ENCODE results near the gene GGA2.
"Not testable (repeated sequence)": the region's sequence is repeated elsewhere in the genome, so short reads cannot be mapped to it uniquely, and the experiment has no call there.

The GGA2 gene

GRCh38 chr16:23514381-23515152, 4.3 kb upstream of the GGA2 start:
- no peak overlapping the region for H3K4me2 ChIP-seq (ENCODE audit: low read depth, low read length, poor library complexity, severe bottlenecking)
- H3K79me2 ChIP-seq (ENCODE audit: insufficient read depth, low read length), result peaks cover 12% of the 10 kb centered on the region
- H3K27me3 ChIP-seq (ENCODE audit: low read length), result no peaks in the 10 kb centered on the region
- no peaks in the 10 kb centered on the region for H3K9me3 ChIP-seq (ENCODE audit: insufficient read depth, low read length)
- no peak overlapping the region for H3K4me3 ChIP-seq (ENCODE audit: insufficient read depth, low read length, poor library complexity, severe bottlenecking)
- no peak overlapping the region for H2AFZ ChIP-seq (ENCODE audit: low read depth, low read length, severe bottlenecking)
- TF ChIP-seq EZH2phosphoT487 (conservative IDR thresholded peaks at IDR 0.05; ENCODE audit: low read length) (no peak), CTCF (IDR thresholded peaks at IDR 0.05; ENCODE audit: insufficient read depth, low read length, poor library complexity, severe bottlenecking) (no peak)
- H3F3A ChIP-seq (ENCODE audit: insufficient read depth), result peaks cover 55% of the 10 kb centered on the region
- H3K27ac ChIP-seq (ENCODE audit: low read depth, low read length), result peak overlapping the region; percentile 34
- H3K9ac ChIP-seq (ENCODE audit: low read length), result no peak overlapping the region
- no peaks in the 10 kb centered on the region for H4K20me1 ChIP-seq (ENCODE audit: low read depth, low read length)
- no peaks in the 10 kb centered on the region for H3K9me2 ChIP-seq (replicated peaks; ENCODE audit: insufficient read depth, low read length)
- H3K36me3 ChIP-seq (ENCODE audit: low read length), result no peaks in the 10 kb centered on the region

- Histone ChIP-seq H3K9ac (ENCODE audit: low read length) (no peak overlapping the region), H3K79me2 (ENCODE audit: insufficient read depth, low read length) (peaks cover 35% of the 10 kb centered on the region), H3K9me3 (ENCODE audit: insufficient read depth, low read length) (no peaks in the 10 kb centered on the region), H3K36me3 (ENCODE audit: low read length) (peaks cover 7% of the 10 kb centered on the region; the same call in 1 of the 2 replicates), H3K4me2 (ENCODE audit: low read depth, low read length, poor library complexity, severe bottlenecking) (peak overlapping the region; percentile 9), H4K20me1 (ENCODE audit: low read depth, low read length) (peaks cover 7% of the 10 kb centered on the region; the same call in 1 of the 2 replicates), H3K4me3 (ENCODE audit: insufficient read depth, low read length, poor library complexity, severe bottlenecking) (no peak overlapping the region), H3K9me2 (replicated peaks; ENCODE audit: insufficient read depth, low read length) (no peaks in the 10 kb centered on the region), H3K27me3 (ENCODE audit: low read length) (no peaks in the 10 kb centered on the region), H2AFZ (ENCODE audit: low read depth, low read length, severe bottlenecking) (no peak overlapping the region), H3K27ac (ENCODE audit: low read depth, low read length) (peak overlapping the region; percentile 45), H3F3A (ENCODE audit: insufficient read depth) (peaks cover 42% of the 10 kb centered on the region)
- no peak for TF ChIP-seq EZH2phosphoT487 (conservative IDR thresholded peaks at IDR 0.05; ENCODE audit: low read length)
- TF ChIP-seq CTCF (IDR thresholded peaks at IDR 0.05; ENCODE audit: insufficient read depth, low read length, poor library complexity, severe bottlenecking), result no peak
These were observed 1.9 kb upstream of the GGA2 start for GRCh38 chr16:23512168-23512695.

GRCh38 chr16:23511731-23512130, 1.4 kb upstream of the GGA2 start:
- Histone ChIP-seq H3K27ac (ENCODE audit: low read depth, low read length) (peak overlapping the region; percentile 45), H3K79me2 (ENCODE audit: insufficient read depth, low read length) (peaks cover 40% of the 10 kb centered on the region), H3K9me3 (ENCODE audit: insufficient read depth, low read length) (no peaks in the 10 kb centered on the region), H3K27me3 (ENCODE audit: low read length) (no peaks in the 10 kb centered on the region), H3F3A (ENCODE audit: insufficient read depth) (peaks cover 45% of the 10 kb centered on the region), H3K36me3 (ENCODE audit: low read length) (peaks cover 7% of the 10 kb centered on the region; the same call in 1 of the 2 replicates), H4K20me1 (ENCODE audit: low read depth, low read length) (peaks cover 11% of the 10 kb centered on the region; the same call in 1 of the 2 replicates), H2AFZ (ENCODE audit: low read depth, low read length, severe bottlenecking) (no peak overlapping the region), H3K9me2 (replicated peaks; ENCODE audit: insufficient read depth, low read length) (no peaks in the 10 kb centered on the region), H3K9ac (ENCODE audit: low read length) (no peak overlapping the region), H3K4me2 (ENCODE audit: low read depth, low read length, poor library complexity, severe bottlenecking) (peak overlapping the region; percentile 9), H3K4me3 (ENCODE audit: insufficient read depth, low read length, poor library complexity, severe bottlenecking) (no peak overlapping the region)
- TF ChIP-seq EZH2phosphoT487 (conservative IDR thresholded peaks at IDR 0.05; ENCODE audit: low read length) (no peak), CTCF (IDR thresholded peaks at IDR 0.05; ENCODE audit: insufficient read depth, low read length, poor library complexity, severe bottlenecking) (no peak)

- peak overlapping the region; percentile 80 for H3K4me3 ChIP-seq (ENCODE audit: insufficient read depth, low read length, poor library complexity, severe bottlenecking)
These were observed 599 bp upstream of the GGA2 start for GRCh38 chr16:23510915-23511270.

More at GRCh38 chr16:23510915-23511270, 599 bp upstream of the GGA2 start:
- Histone ChIP-seq H4K20me1 (ENCODE audit: low read depth, low read length) (peaks cover 16% of the 10 kb centered on the region; the same call in 1 of the 2 replicates), H3K79me2 (ENCODE audit: insufficient read depth, low read length) (peaks cover 48% of the 10 kb centered on the region), H3K9ac (ENCODE audit: low read length) (peak overlapping the region; percentile 82), H3K27ac (ENCODE audit: low read depth, low read length) (peak overlapping the region; percentile 75), H3F3A (ENCODE audit: insufficient read depth) (peaks cover 40% of the 10 kb centered on the region), H3K4me2 (ENCODE audit: low read depth, low read length, poor library complexity, severe bottlenecking) (peak overlapping the region; percentile 80), H2AFZ (ENCODE audit: low read depth, low read length, severe bottlenecking) (peak overlapping the region; percentile 79)
- H3K27me3 ChIP-seq (ENCODE audit: low read length); H3K9me3 ChIP-seq (ENCODE audit: insufficient read depth, low read length); H3K9me2 ChIP-seq (replicated peaks; ENCODE audit: insufficient read depth, low read length); H3K36me3 ChIP-seq (ENCODE audit: low read length): not testable (repeated sequence)

Data from SU-DHL-6 (cell line).